GM19238 (cell line): ENCODE data around the gene RGS7.
"Not testable (repeated sequence)": the region's sequence is repeated elsewhere in the genome, so short reads cannot be mapped to it uniquely, and the experiment has no call there.

Experiments
- DNase-seq: peaks from one replicate; pipeline ENCODE4 v3.0.0; 2011; ENCODE audit warnings: low spot score; ENCODE audit not compliant: insufficient read length

Gene RGS7

GRCh38 chr1:240794046-240794843 is 562.8 kb downstream of the RGS7 start:
- DNase-seq = no peak

- DNase-seq = no peak
These were observed 564.0 kb downstream of the RGS7 start for GRCh38 chr1:240792915-240793529.

- DNase-seq = no peak
These were observed 566.1 kb downstream of the RGS7 start for GRCh38 chr1:240790856-240791255.

- DNase-seq = no peak
These were observed 570.1 kb downstream of the RGS7 start for GRCh38 chr1:240786880-240787279.

- no peak for DNase-seq
These were observed 572.2 kb downstream of the RGS7 start for GRCh38 chr1:240784776-240785175.

- not testable (repeated sequence) for DNase-seq
These were observed 573.3 kb downstream of the RGS7 start for GRCh38 chr1:240783728-240784137.

- no peak for DNase-seq
These were observed 580.8 kb downstream of the RGS7 start for GRCh38 chr1:240776237-240776636.

- DNase-seq = no peak
These were observed 584.9 kb downstream of the RGS7 start for GRCh38 chr1:240772131-240772530.

- DNase-seq = no peak
These were observed 585.6 kb downstream of the RGS7 start for GRCh38 chr1:240771450-240771849.

GRCh38 chr1:240768979-240769378 is 588.0 kb downstream of the RGS7 start:
- no peak for DNase-seq

- no peak for DNase-seq
These were observed 590.2 kb downstream of the RGS7 start for GRCh38 chr1:240766831-240767230.

GRCh38 chr1:240765732-240766363 is 591.2 kb downstream of the RGS7 start:
- no peak for DNase-seq

GRCh38 chr1:240763771-240764170 is 593.2 kb downstream of the RGS7 start:
- DNase-seq = no peak

GRCh38 chr1:240763095-240763494 is 593.9 kb downstream of the RGS7 start:
- not testable (repeated sequence) for DNase-seq

- not testable (repeated sequence) for DNase-seq
These were observed 594.5 kb downstream of the RGS7 start for GRCh38 chr1:240762471-240762987.

- not testable (repeated sequence) for DNase-seq
These were observed 598.2 kb downstream of the RGS7 start for GRCh38 chr1:240758777-240759176.

- DNase-seq = no peak
These were observed 598.7 kb downstream of the RGS7 start for GRCh38 chr1:240758296-240758695.

- no peak for DNase-seq
These were observed 609.1 kb downstream of the RGS7 start for GRCh38 chr1:240747907-240748306.

GRCh38 chr1:240743705-240744104 is 613.3 kb downstream of the RGS7 start:
- no peak for DNase-seq

- DNase-seq = no peak
These were observed 617.3 kb downstream of the RGS7 start for GRCh38 chr1:240739754-240740153.

- no peak for DNase-seq
These were observed 617.9 kb downstream of the RGS7 start for GRCh38 chr1:240739139-240739538.

- no peak for DNase-seq
These were observed 619.2 kb downstream of the RGS7 start for GRCh38 chr1:240737766-240738265.
